ENCODE measurements around the gene ARHGEF38.
"Not testable (repeated sequence)": the region's sequence is repeated elsewhere in the genome, so short reads cannot be mapped to it uniquely, and the experiment has no call there.

ARHGEF38 gene

GRCh38 chr4:105709081-105709450 is 156.6 kb downstream of the ARHGEF38 start:
- Mint-ChIP-seq H3K9me3 (no peaks in the 10 kb centered on the region), H3K27me3 (ENCODE audit: low read depth) (no peaks in the 10 kb centered on the region), H3K4me1 (ENCODE audit: low read depth) (peaks cover 21% of the 10 kb centered on the region), H3K4me3 (peak overlapping the region; percentile 99), H3K36me3 (ENCODE audit: low read depth) (peaks cover 2% of the 10 kb centered on the region), H3K27ac (peak overlapping the region; percentile 93)
- peak; percentile 13 for DNase-seq (ENCODE audit: low spot score)

DNA sequence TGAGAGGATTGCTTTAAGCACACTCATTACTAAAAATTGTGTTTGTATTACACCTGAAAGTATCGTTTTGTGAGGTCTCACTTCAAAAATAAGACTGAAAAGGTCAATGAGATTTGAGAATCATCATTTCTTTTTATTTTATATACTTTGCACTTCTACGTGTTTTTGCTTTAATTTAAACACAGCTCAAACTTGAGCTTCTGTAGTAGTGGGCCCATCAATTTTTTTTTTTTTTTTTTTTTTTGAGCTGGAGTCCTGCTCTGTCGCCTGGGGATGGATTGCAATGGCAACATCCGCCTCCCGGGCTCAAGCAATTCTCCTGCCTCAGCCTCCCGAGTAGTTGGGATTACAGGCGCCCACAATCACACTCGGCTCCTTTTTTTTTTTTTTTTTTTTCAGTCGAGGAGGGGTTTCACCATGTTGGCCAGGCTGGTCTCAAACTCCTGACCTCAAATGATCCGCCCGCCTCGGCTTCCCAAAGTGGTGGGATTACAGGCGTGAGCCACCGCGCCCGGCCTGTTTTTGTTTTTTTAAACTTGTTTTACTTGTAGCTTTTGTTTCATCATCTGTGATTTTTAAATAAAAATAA is 157.7 kb downstream of the ARHGEF38 start:
- H3K4me1 Mint-ChIP-seq (ENCODE audit: low read depth): peaks cover 22% of the 10 kb centered on the region
- no peaks in the 10 kb centered on the region for H3K27me3 Mint-ChIP-seq (ENCODE audit: low read depth)
- H3K4me3 Mint-ChIP-seq: peak overlapping the region; percentile 99
- no peaks in the 10 kb centered on the region for H3K9me3 Mint-ChIP-seq
- no peak for DNase-seq (ENCODE audit: low spot score)
- H3K27ac Mint-ChIP-seq: no peak overlapping the region
- peaks cover 2% of the 10 kb centered on the region for H3K36me3 Mint-ChIP-seq (ENCODE audit: low read depth)

DNA sequence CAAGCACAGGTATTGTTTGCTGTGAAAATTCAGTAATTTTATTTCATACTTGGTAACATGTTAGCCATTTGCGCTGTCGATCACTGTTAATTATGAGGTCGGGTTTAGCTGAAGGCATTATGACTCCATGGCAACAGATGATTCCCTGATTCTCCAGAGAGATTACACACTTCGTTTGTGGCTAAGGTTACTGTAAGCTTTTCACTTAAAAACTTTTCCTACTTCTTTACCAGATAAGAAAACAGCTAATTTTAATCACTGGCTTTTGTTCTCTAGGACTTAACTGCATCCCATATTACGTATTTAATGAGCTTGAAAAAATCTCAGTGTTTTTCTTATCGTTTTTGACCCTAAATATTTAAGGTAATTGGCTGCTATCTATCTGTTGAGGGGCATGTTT is 158.3 kb downstream of the ARHGEF38 start:
- H3K36me3 Mint-ChIP-seq (ENCODE audit: low read depth): peaks cover 2% of the 10 kb centered on the region
- no peak for DNase-seq (ENCODE audit: low spot score)

GRCh38 chr4:105712766-105713165 is 160.3 kb downstream of the ARHGEF38 start:
- Mint-ChIP-seq H3K27ac (no peak overlapping the region), H3K27me3 (ENCODE audit: low read depth) (no peaks in the 10 kb centered on the region), H3K4me1 (ENCODE audit: low read depth) (peaks cover 11% of the 10 kb centered on the region), H3K9me3 (no peaks in the 10 kb centered on the region), H3K4me3 (no peak overlapping the region), H3K36me3 (ENCODE audit: low read depth) (no peaks in the 10 kb centered on the region)
- DNase-seq (ENCODE audit: low spot score): no peak

More for the DNA sequence above, 158.3 kb downstream of the ARHGEF38 start:
- Mint-ChIP-seq H3K4me3 (no peak overlapping the region), H3K4me1 (ENCODE audit: low read depth) (peaks cover 22% of the 10 kb centered on the region), H3K27ac (no peak overlapping the region), H3K27me3 (ENCODE audit: low read depth) (no peaks in the 10 kb centered on the region), H3K9me3 (no peaks in the 10 kb centered on the region)

GRCh38 chr4:105714071-105714521 is 161.7 kb downstream of the ARHGEF38 start:
- no peaks in the 10 kb centered on the region for H3K9me3 Mint-ChIP-seq
- H3K36me3 Mint-ChIP-seq (ENCODE audit: low read depth): no peaks in the 10 kb centered on the region
- H3K27ac Mint-ChIP-seq: no peak overlapping the region
- DNase-seq (ENCODE audit: low spot score): no peak
- no peak overlapping the region for H3K4me3 Mint-ChIP-seq
- peaks cover 10% of the 10 kb centered on the region for H3K4me1 Mint-ChIP-seq (ENCODE audit: low read depth)
- no peaks in the 10 kb centered on the region for H3K27me3 Mint-ChIP-seq (ENCODE audit: low read depth)

DNA sequence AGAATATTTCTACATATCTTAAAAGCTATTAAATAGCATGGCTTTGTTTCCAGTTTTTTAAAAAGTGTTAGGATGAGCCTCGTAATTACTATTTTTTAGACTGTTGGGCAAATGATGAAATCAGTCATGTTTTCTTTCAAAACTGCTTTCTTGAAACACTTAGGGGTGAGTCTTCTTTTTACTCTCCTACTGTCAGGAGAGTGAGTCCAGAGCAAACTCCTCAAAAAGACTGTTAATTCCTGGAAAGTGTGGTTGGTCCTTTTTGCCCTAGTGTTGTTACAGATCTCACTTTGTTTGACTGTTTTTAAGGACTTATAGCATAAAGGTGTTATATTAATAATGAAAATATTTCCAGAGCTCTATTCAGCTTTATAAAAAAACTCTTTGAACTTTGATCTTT is 162.5 kb downstream of the ARHGEF38 start:
- no peak overlapping the region for H3K4me3 Mint-ChIP-seq

DNA sequence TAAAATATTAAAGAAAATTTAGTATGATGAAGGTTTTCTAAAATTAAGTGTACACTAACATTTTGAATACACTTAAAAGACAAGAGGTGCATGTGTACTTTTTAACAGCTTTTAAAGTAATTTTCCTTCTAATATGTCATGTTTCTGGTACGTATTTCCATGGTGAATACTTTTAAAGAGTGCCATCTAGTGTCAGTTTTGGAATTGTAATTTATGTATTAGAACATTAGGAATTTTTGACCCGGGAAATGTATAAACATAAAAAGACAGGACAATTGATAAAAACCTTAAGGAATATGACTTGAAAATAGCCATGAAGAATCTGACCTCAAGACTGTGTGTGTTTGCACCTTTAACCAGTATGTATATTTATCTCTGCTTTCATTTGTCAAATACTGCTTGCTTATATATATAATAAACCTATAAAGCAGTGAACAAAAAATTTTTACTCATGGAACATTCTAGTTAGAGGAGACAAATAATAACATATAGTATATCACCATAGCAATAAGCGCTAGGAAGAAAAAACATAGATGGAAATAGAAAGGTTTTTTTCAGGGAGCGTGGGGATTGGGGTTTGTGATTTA is 163.4 kb downstream of the ARHGEF38 start:
- no peak for DNase-seq (ENCODE audit: low spot score)
- Mint-ChIP-seq H3K4me1 (ENCODE audit: low read depth) (peaks cover 3% of the 10 kb centered on the region), H3K9me3 (no peaks in the 10 kb centered on the region)

More for the DNA sequence above, 162.5 kb downstream of the ARHGEF38 start:
- Mint-ChIP-seq H3K27me3 (ENCODE audit: low read depth) (no peaks in the 10 kb centered on the region), H3K4me1 (ENCODE audit: low read depth) (peaks cover 3% of the 10 kb centered on the region), H3K27ac (no peak overlapping the region), H3K9me3 (no peaks in the 10 kb centered on the region), H3K36me3 (ENCODE audit: low read depth) (no peaks in the 10 kb centered on the region)
- no peak for DNase-seq (ENCODE audit: low spot score)

GRCh38 chr4:105719204-105719603 is 166.8 kb downstream of the ARHGEF38 start:
- H3K9me3 Mint-ChIP-seq: no peaks in the 10 kb centered on the region
- H3K36me3 Mint-ChIP-seq (ENCODE audit: low read depth): no peaks in the 10 kb centered on the region
- DNase-seq (ENCODE audit: low spot score): no peak
- H3K27me3 Mint-ChIP-seq (ENCODE audit: low read depth): no peaks in the 10 kb centered on the region
- peaks cover 2% of the 10 kb centered on the region for H3K4me1 Mint-ChIP-seq (ENCODE audit: low read depth)
- no peak overlapping the region for H3K27ac Mint-ChIP-seq
- H3K4me3 Mint-ChIP-seq: no peak overlapping the region

More for the DNA sequence above, 163.4 kb downstream of the ARHGEF38 start:
- Mint-ChIP-seq H3K27me3 (ENCODE audit: low read depth) (no peaks in the 10 kb centered on the region), H3K4me3 (no peak overlapping the region), H3K27ac (no peak overlapping the region), H3K36me3 (ENCODE audit: low read depth) (no peaks in the 10 kb centered on the region)

DNA sequence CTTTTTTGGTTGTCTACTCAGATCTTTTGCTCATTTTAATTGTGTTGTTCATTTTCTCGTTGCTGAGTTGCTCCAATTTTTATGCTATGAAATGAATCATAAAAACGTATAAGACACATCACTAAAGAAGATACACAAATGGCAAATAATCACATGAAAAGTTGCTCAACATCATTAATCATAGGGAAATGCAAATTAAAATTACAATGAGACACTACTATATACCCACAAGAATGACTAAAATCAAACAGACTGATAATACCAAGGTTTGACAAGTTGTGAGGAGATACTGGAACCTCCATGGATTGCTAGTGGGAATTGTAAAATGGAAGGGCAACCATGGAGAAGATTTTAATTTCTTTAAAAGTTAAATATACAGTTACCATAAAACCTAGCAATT is 173.2 kb downstream of the ARHGEF38 start:
- H3K4me1 Mint-ChIP-seq (ENCODE audit: low read depth): no peaks in the 10 kb centered on the region
- DNase-seq (ENCODE audit: low spot score): no peak
- peaks cover 7% of the 10 kb centered on the region for H3K9me3 Mint-ChIP-seq
- H3K36me3 Mint-ChIP-seq (ENCODE audit: low read depth): peaks cover 21% of the 10 kb centered on the region
- no peak overlapping the region for H3K27ac Mint-ChIP-seq
- H3K27me3 Mint-ChIP-seq (ENCODE audit: low read depth): no peaks in the 10 kb centered on the region
- H3K4me3 Mint-ChIP-seq: no peak overlapping the region

GRCh38 chr4:105729895-105730294 is 177.5 kb downstream of the ARHGEF38 start:
- H3K4me1 Mint-ChIP-seq (ENCODE audit: low read depth); DNase-seq (ENCODE audit: low spot score); H3K4me3 Mint-ChIP-seq; H3K27me3 Mint-ChIP-seq (ENCODE audit: low read depth); H3K27ac Mint-ChIP-seq: not testable (repeated sequence)
- H3K36me3 Mint-ChIP-seq (ENCODE audit: low read depth): peaks cover 51% of the 10 kb centered on the region
- peaks cover 16% of the 10 kb centered on the region for H3K9me3 Mint-ChIP-seq
